Measurements from ENCODE around the gene GNPTG. TPM values are rescaled to one million over a fixed set of nuclear protein-coding genes. Genes with fewer than 3 reads are reported as not detected.
A peak's percentile ranks its signal among the peaks of the same experiment; 100 is the strongest.

Gene GNPTG
- total RNA-seq, 2 donors from 2014 or later = 99.6 to 132 TPM

GRCh38 chr16:1349351-1349750 is 2.4 kb upstream of the GNPTG start:
- intact Hi-C loops (cut with DNase I) = no loop called here
- Histone ChIP-seq H3K4me3 (no peak overlapping the region), H3K36me3 (peaks cover 0 to 10% of the 10 kb centered on the region in 2 donors), H3K9me3 (no peaks in the 10 kb centered on the region), H3K27me3 (replicated peaks; ENCODE audit: insufficient read depth) (no peaks in the 10 kb centered on the region), H3K27ac (no peak overlapping the region), H3K4me1 (replicated peaks) (peaks cover 11% of the 10 kb centered on the region)
- DNase-seq (ENCODE audit: low spot score) = no peak
- WGBS = 75% methylated on average over 16 of the region's 16 CpGs
- no peak for TF ChIP-seq CTCF (IDR thresholded peaks at IDR 0.05)

- Histone ChIP-seq H3K9me3 (no peaks in the 10 kb centered on the region), H3K4me3 (no peak overlapping the region), H3K4me1 (replicated peaks) (peaks cover 11% of the 10 kb centered on the region), H3K27ac (no peak overlapping the region), H3K36me3 (peaks cover 0 to 10% of the 10 kb centered on the region in 2 donors), H3K27me3 (replicated peaks; ENCODE audit: insufficient read depth) (no peaks in the 10 kb centered on the region)
- 91% methylated on average over 17 of the region's 17 CpGs for WGBS
- no peak for TF ChIP-seq POLR2A (IDR thresholded peaks at IDR 0.05)
- TF ChIP-seq CTCF (IDR thresholded peaks at IDR 0.05) = no peak
- TF ChIP-seq POLR2AphosphoS5 (IDR thresholded peaks at IDR 0.05) = no peak
- intact Hi-C loops (cut with DNase I) = no loop called here
- DNase-seq (ENCODE audit: low spot score) = no peak
Observed at GRCh38 chr16:1349951-1350350, 1.8 kb upstream of the GNPTG start.

GRCh38 chr16:1350691-1351090 is 1.0 kb upstream of the GNPTG start:
- Histone ChIP-seq H3K4me3 (peak overlapping the region; percentile 95 to 96), H3K36me3 (peaks cover 0 to 10% of the 10 kb centered on the region in 2 donors), H3K27ac (peak overlapping the region in 1 of 2 donors; percentile 64), H3K27me3 (replicated peaks; ENCODE audit: insufficient read depth) (no peaks in the 10 kb centered on the region), H3K4me1 (replicated peaks) (peaks cover 11% of the 10 kb centered on the region), H3K9me3 (no peaks in the 10 kb centered on the region)
- intact Hi-C loops (cut with DNase I) = no loop called here
- no peak for DNase-seq (ENCODE audit: low spot score)
- no peak for TF ChIP-seq POLR2A (IDR thresholded peaks at IDR 0.05)
- TF ChIP-seq CTCF (IDR thresholded peaks at IDR 0.05) = no peak
- TF ChIP-seq POLR2AphosphoS5 (IDR thresholded peaks at IDR 0.05) = no peak
- 80% methylated on average over 15 of the region's 19 CpGs for WGBS

- intact Hi-C loops (cut with DNase I) = no loop called here
- TF ChIP-seq CTCF (IDR thresholded peaks at IDR 0.05) (no peak), POLR2A (IDR thresholded peaks at IDR 0.05) (no peak), POLR2AphosphoS5 (IDR thresholded peaks at IDR 0.05) (no peak)
- H3K27me3 ChIP-seq (replicated peaks; ENCODE audit: insufficient read depth) = no peaks in the 10 kb centered on the region
- no peaks in the 10 kb centered on the region for H3K9me3 ChIP-seq
- peak overlapping the region; percentile 95 to 96 for H3K4me3 ChIP-seq
- peaks cover 11% of the 10 kb centered on the region for H3K4me1 ChIP-seq (replicated peaks)
- DNase-seq (ENCODE audit: low spot score) = no peak
- WGBS = under 1% methylated on average over 29 of the region's 35 CpGs
- peak overlapping the region in 1 of 2 donors; percentile 64 for H3K27ac ChIP-seq
- H3K36me3 ChIP-seq = peaks cover 0 to 10% of the 10 kb centered on the region in 2 donors
Observed at GRCh38 chr16:1351215-1351581, 533 bp upstream of the GNPTG start.

- no peak for TF ChIP-seq CTCF (IDR thresholded peaks at IDR 0.05)
- no peak for TF ChIP-seq POLR2AphosphoS5 (IDR thresholded peaks at IDR 0.05)
- TF ChIP-seq POLR2A (IDR thresholded peaks at IDR 0.05) = no peak
- H3K36me3 ChIP-seq = no peaks in the 10 kb centered on the region
- WGBS = 87% methylated on average over 49 of the region's 49 CpGs
- H3K4me3 ChIP-seq = no peak overlapping the region
- H3K9me3 ChIP-seq = no peaks in the 10 kb centered on the region
- no peaks in the 10 kb centered on the region for H3K27me3 ChIP-seq (replicated peaks; ENCODE audit: insufficient read depth)
- no peak for DNase-seq (ENCODE audit: low spot score)
- intact Hi-C loops (cut with DNase I) = loop anchor here (5.0 kb wide), 1 partner anchor 52 kb away; no protein-coding TSS in a partner anchor
- no peak overlapping the region for H3K27ac ChIP-seq
- peaks cover 11% of the 10 kb centered on the region for H3K4me1 ChIP-seq (replicated peaks)
Observed at GRCh38 chr16:1354815-1355540, 3.2 kb downstream of the GNPTG start.
